Measurements from ENCODE around the gene KDELR1.
A peak's percentile ranks its signal among the peaks of the same experiment; 100 is the strongest.

KDELR1 gene

DNA sequence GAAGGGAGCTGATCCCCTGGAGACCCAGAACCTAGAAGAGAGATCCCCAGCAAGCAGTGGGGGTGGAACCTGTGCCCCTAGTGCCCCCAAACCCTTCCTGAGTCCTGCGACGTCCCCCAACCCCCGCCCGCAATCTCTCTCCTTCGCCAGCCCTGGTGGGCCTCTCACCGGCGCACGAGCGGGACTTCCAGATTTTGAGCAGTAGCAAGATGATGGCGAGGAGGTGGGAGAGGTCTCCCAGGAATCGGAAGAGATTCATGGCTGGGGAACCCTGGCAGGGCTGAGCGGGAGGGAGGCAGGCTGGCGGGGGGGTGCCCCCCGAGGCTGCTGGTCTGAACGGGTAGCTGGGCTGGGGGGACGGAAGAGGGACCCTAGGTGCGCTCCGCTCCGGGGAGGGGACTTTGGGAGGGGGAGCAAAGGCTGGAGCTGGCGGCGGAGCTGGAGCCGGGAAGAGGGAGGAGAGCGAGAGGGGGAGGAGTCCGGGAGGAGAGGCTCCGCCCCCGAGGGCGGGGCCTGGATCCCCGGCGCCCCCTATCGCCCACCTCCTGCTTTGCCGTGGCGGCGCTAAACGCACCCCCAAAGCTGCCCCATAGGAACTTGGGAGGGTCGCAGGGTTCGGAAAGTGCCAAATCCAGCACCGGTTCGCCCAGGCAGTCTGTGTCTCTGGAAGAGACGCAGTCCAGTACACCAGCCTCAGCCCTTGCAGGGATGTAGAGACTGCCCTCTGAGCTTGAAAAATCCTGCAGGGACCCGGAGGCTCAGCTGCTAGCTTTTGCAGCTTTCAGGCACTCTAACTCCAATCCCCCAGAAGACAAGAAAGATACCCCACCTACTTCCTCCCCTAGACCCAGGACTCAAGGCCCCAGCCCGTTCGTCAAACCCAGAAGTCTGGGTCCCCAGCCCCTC, at the start of gene KDELR1:
Gene KDELR1, minus strand, starts transcription at position 452 of the 906 bp plus-strand sequence. Its CDS starts 193 bp downstream, at position 259.
- peak; percentile 63 for DNase-seq

GRCh38 chr19:48436586-48436985, 45.2 kb upstream of the KDELR1 start:
- DNase-seq = no peak

- DNase-seq = no peak
Observed at GRCh38 chr19:48433337-48433736, 42.0 kb upstream of the KDELR1 start.

DNA sequence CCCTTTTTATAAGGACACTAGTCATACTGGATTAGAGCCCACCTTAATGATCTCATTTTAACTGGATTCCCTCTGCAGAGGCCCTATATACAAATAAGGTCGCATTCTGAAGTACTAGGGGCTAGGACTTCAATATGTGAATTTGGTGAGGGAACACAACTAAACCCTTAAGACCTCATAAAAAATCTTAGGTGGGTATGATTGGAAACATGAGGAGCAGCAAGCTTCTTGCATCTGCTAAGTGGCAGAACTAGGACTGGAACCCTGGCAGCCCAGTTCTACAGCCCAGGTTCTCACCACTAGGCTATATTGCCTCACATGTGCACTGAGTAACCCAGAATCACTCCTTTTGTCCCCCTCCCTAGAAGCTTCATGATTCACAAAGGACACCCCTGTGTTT, 37.3 kb upstream of the KDELR1 start:
- no peak for DNase-seq

DNA sequence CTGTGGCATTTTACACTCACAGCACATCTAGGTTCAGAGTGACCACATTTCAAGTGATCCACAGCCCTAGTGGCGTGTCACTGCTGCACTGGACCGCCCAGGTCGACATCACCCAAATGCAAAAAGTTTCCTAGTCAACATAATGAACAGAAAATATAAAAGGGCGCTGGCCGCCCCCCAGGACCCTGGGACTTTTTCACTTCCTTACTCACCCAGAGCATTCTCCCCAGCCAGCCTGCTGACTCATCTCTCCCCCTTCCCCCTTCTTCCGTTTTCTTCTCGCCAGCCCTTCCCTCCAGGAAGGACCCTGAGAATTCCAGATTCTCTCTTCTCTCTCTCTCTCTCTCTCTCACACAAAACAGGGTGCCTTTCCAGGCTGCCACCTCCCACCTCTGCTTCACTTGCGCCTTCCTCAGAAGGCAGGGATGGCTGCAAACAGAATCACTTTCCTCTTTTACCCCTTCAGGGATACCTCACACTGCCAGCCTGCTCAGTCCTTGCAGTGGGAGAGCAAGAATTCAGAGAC, 33.4 kb upstream of the KDELR1 start:
- no peak for DNase-seq

DNA sequence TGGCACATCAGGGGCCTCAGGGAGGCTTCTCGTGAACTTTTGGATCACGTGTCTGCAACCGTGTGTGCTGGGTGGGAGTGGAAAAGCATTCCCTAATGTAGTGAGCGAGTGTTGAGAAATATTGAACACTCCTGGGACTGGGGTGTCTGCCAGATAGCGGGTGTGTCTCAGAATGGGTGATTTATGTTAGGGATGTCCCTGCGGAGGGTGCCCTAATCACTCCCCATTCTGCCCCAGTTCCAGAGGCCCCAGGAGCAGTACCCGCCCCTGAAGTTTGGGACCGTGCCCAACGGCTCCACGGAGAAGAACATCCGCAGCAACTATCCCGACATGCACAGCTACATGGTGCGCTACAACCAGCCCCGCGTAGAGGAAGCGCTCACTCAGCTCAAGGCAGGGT, 30.2 kb upstream of the KDELR1 start:
- DNase-seq = no peak

DNA sequence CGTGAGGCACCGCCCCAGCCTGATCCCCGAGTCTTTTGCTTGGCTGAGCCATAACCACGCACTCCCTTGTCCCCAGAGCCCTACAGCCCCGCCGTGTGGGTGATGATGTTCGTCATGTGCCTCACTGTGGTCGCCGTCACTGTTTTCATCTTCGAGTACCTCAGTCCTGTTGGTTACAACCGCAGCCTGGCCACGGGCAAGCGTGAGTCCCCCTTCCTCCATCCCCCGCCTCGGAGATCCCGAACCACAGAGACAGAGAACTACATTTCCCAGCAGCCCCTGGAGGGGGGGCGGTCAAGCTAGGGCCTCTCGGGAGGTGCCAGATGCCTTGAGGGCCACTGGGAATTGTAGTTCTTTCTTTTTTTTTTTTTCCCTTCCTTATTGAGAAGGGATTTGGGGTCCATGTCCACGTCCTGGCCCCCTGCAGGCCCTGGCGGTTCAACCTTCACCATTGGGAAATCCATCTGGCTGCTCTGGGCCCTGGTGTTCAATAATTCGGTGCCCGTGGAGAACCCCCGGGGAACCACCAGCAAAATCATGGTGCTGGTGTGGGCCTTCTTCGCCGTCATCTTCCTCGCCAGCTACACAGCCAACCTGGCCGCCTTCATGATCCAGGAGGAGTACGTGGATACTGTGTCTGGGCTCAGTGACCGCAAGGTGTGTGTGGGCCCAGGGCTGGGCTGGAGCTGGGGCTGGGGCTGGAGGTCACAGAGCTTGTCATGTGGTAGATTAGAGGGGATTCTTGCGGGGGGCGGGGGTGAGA, 28.0 kb upstream of the KDELR1 start:
- DNase-seq = peak; percentile 83

DNA sequence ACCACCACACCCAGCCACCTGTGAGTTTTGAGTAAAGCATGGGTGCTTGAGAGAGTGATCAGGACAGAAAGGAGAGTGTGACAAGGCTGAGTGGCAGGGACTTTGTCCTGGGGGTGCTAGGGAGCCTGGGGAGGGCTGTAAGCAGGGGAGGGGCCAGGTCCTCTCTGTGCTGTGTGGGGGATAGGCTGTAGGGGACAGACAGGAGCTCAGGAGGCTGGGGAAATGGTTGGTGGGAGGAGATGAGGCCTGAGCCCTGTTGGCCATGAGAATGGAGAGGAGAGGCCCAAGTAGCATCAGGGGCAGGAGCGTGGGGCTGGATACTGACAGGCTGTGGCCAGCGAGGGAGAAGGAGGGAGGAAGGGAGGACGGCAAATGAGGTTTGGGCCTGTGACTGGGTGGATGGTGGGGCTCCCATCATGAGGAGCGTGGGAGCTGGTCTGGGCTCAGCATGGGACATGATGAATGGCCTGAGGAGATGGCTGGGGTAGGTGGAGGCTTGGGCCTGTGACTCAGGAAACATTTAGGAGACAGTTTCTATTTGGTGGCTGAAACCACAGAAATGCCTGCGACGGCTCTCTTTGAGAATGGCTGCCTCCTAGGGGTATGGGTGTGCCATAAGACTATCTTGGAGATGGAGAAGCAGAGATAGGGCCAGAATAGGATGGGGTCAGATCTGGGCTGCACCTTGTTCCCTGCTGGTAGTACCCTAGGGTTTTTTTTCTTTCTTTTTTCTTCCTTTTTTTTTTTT, 27.1 kb upstream of the KDELR1 start:
- DNase-seq = no peak

DNA sequence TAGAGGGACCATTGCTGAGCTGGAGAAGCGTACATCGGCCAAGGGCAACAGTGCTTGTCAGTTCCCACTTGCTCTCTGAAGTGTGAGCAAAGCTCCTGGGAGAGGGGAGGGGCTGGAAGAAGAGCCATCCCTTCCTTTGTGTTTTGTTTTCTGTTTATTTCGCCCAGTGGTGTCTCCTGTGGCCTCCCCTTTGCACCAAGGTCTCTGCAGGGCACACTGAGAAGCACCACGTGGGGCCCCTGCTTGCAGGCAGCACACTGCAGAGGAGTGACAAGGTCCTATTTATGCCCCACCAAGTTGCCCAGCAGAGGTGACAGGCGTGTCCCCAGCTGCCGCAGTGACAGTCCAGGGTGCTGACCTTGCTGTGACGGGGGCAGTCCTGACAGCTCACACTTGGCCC, 26.1 kb upstream of the KDELR1 start:
- DNase-seq = no peak

- no peak for DNase-seq
Observed at GRCh38 chr19:48415806-48416221, 24.5 kb upstream of the KDELR1 start.

GRCh38 chr19:48415395-48415794, 24.0 kb upstream of the KDELR1 start:
- peak; percentile 83 for DNase-seq

DNA sequence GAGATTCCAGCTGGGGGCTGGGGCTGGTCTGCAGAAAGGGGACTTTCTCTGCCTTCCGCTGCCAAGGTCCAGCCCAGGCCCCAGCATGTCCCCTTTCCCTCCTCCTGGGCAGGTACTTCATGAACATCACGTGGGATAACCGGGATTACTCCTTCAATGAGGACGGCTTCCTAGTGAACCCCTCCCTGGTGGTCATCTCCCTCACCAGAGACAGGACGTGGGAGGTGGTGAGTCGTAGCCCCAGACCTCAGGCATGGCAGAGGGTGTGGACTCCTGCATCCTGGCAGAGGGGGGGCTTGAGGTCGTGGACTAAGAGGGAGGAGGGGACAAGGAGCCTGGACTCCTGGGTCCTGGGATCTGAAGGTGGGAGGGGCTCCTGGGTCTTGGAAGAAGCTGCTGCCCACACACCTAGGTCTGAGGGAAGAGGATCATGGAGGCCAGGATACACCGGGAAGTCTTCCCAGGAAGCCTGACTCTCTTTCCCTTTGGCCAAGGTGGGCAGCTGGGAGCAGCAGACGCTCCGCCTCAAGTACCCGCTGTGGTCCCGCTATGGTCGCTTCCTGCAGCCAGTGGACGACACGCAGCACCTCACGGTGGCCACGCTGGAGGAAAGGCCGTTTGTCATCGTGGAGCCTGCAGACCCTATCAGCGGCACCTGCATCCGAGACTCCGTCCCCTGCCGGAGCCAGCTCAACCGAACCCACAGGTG, 22.7 kb upstream of the KDELR1 start:
- no peak for DNase-seq

- no peak for DNase-seq
Observed at GRCh38 chr19:48405850-48406249, 14.5 kb upstream of the KDELR1 start.

- no peak for DNase-seq
Observed at GRCh38 chr19:48405010-48405659, 13.8 kb upstream of the KDELR1 start.

DNA sequence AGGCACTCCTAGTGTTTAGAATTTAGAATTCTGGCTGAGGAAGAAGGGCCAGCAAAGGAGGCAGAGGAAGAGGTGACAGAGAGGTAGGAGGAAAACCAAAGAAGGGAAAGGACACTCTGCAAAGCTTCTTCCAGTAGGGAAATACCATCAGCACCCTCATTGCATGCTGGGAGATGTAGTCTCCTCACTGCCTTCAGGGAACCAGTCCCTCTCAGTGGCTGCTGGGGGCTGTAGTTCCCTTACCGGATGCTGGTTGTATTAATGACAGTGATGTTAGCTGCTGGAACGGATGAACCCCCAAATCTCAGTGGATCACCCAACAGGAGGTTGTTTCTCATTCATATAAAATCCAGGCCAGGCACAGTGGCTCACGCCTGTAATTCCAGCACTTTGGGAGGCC, 12.3 kb upstream of the KDELR1 start:
- DNase-seq = peak; percentile 70

GRCh38 chr19:48401287-48401686, 9.9 kb upstream of the KDELR1 start:
- DNase-seq = no peak

GRCh38 chr19:48400018-48400742, 8.8 kb upstream of the KDELR1 start:
- no peak for DNase-seq

- DNase-seq = peak; percentile 88
Observed at GRCh38 chr19:48398375-48399235, 7.3 kb upstream of the KDELR1 start.

GRCh38 chr19:48398102-48398374, 6.7 kb upstream of the KDELR1 start:
- no peak for DNase-seq

All from CD4-positive, alpha-beta T cell treated with Interleukin-15 for 1 hour (primary cell).